ENCODE results near the gene TMEM222. TPM values are rescaled to one million over a fixed set of nuclear protein-coding genes. Genes with fewer than 3 reads are reported as not detected.

TMEM222 gene
- total and polyA plus RNA-seq, 2 of the 4 experiments (the other 2 are of a cell fraction) = 19.9 to 54.1 TPM

GRCh38 chr1:27331922-27332321 is 10.0 kb downstream of the TMEM222 start:
- no peak overlapping the region for H3K56ac ChIP-seq (ENCODE audit: extremely low read depth, insufficient read depth, low read length)
- H2AK9ac ChIP-seq (replicated peaks; ENCODE audit: low read depth, low read length, poor library complexity) = peak overlapping the region; percentile 15
- H3K79me1 ChIP-seq (ENCODE audit: low read depth in 1 of 2, low read length in 2 of 2) = peaks cover 12 to 47% of the 10 kb centered on the region in 2 experiments
- BruUV-seq (replicated peaks) = no TSS peak
- TF ChIP-seq FOS (IDR thresholded peaks at IDR 0.05; ENCODE audit: low read depth, low read length) = no peak
- no peak for TF ChIP-seq CTCF (conservative IDR thresholded peaks at IDR 0.05; ENCODE audit: low read depth, low read length)
- TF ChIP-seq CEBPB (IDR thresholded peaks at IDR 0.05; ENCODE audit: low read depth, low read length) = no peak
- no peak for TF ChIP-seq MXI1 (IDR thresholded peaks at IDR 0.05; ENCODE audit: borderline replicate concordance, low read depth, low read length)
- TF ChIP-seq MAZ (IDR thresholded peaks at IDR 0.05; ENCODE audit: borderline replicate concordance, low read depth, low read length) = no peak
- TF ChIP-seq CHD1 (IDR thresholded peaks at IDR 0.05; ENCODE audit: low read depth, low read length) = no peak
- TF ChIP-seq RAD21 (IDR thresholded peaks at IDR 0.05; ENCODE audit: low read length) = no peak
- no peak for TF ChIP-seq BHLHE40 (IDR thresholded peaks at IDR 0.05; ENCODE audit: low read depth, low read length)
- no peak for TF ChIP-seq ELK1 (IDR thresholded peaks at IDR 0.05; ENCODE audit: borderline replicate concordance, low read depth, low read length)
- no peak for TF ChIP-seq RFX5 (IDR thresholded peaks at IDR 0.05; ENCODE audit: low read depth, low read length)
- TF ChIP-seq SMC3 (IDR thresholded peaks at IDR 0.05; ENCODE audit: low read depth, low read length) = no peak
- TF ChIP-seq NFE2L2 (IDR thresholded peaks at IDR 0.05; ENCODE audit: low read depth, low read length) = no peak
- no peak for TF ChIP-seq USF2 (IDR thresholded peaks at IDR 0.05; ENCODE audit: low read depth, low read length)
- no peak for TF ChIP-seq MAFK (IDR thresholded peaks at IDR 0.05; ENCODE audit: low read depth, low read length)
- H3K9me3 ChIP-seq (ENCODE audit: control insufficient read depth, insufficient read depth, low read length) = no peaks in the 10 kb centered on the region
- H3K27ac ChIP-seq (ENCODE audit: insufficient read depth, low read length) = no peak overlapping the region
- no peak overlapping the region for H3K23ac ChIP-seq (ENCODE audit: low read depth, low read length)
- no peaks in the 10 kb centered on the region for H3K27me3 ChIP-seq (ENCODE audit: control insufficient read depth, insufficient read depth, low read length)
- ATAC-seq (ENCODE audit: low read depth) (no peak), DNase-seq (no peak)
- H2BK20ac ChIP-seq (ENCODE audit: low read depth, low read length) = no peak overlapping the region
- no peak overlapping the region for H4K8ac ChIP-seq (ENCODE audit: low read depth in 2 of 2, low read length in 2 of 2)
- peaks cover 55% of the 10 kb centered on the region for H3K36me3 ChIP-seq (ENCODE audit: control insufficient read depth, insufficient read depth, low read length)
- CTCF ChIA-PET = interaction anchor here (0.7 to 1.6 kb wide), 4 partner anchors 27 to 275 kb away, joined by 3 to 6 read pairs (median 4); partner anchors contain the start of gene MAP3K6
- intact Hi-C loops (cut with micrococcal nuclease) = no loop called here
- H2BK5ac ChIP-seq (ENCODE audit: low read depth, low read length, poor library complexity, severe bottlenecking) = no peak overlapping the region
- no peak overlapping the region for H4K91ac ChIP-seq (ENCODE audit: insufficient read depth, low read depth, low read length)
- dilution Hi-C loops (cut with HindIII; ENCODE audit: low sequenced_read_pairs, unreplicated experiment) = no loop called here
- no peak overlapping the region for H2AK5ac ChIP-seq (ENCODE audit: low read depth, low read length)
- no peak overlapping the region for H3K9ac ChIP-seq (ENCODE audit: low read depth, low read length)
- peaks cover 40% of the 10 kb centered on the region for H4K20me1 ChIP-seq (ENCODE audit: insufficient read depth, low read length)
- no peak overlapping the region for H3K4me2 ChIP-seq (ENCODE audit: low read depth, low read length)
- POLR2A ChIA-PET (ENCODE audit: unreplicated experiment) = no interaction called here
- no peak overlapping the region for H3K14ac ChIP-seq (replicated peaks; ENCODE audit: low read depth, low read length)
- no CpG with 5 or more reads among the region's 5 CpGs for WGBS, 2 experiments (ENCODE audit: extremely low coverage in 2 of 2, insufficient read length in 1 of 2)
- H3K4ac ChIP-seq (ENCODE audit: low read depth, low read length) = no peak overlapping the region
- H3K4me3 ChIP-seq (ENCODE audit: insufficient read depth, low read depth, low read length) = no peak overlapping the region
- H2BK15ac ChIP-seq (ENCODE audit: low read depth, low read length) = no peak overlapping the region
- H3K4me1 ChIP-seq (ENCODE audit: control insufficient read depth, insufficient read depth, low read length) = 0 out of 2 replicates have a peak, but pooled peaks cover under 1% of the 10 kb centered on the region
- H2AFZ ChIP-seq (replicated peaks; ENCODE audit: low read length, poor library complexity) = no peak overlapping the region
- peaks cover 2% of the 10 kb centered on the region; the same call in 1 of the 2 replicates for H3K9me1 ChIP-seq (ENCODE audit: insufficient read depth, low read length)
- no peak overlapping the region for H4K5ac ChIP-seq (ENCODE audit: low read depth, low read length)
- H2BK120ac ChIP-seq (ENCODE audit: low read depth, low read length) = no peak overlapping the region
- H3K18ac ChIP-seq (ENCODE audit: low read depth, low read length) = no peak overlapping the region
- in situ Hi-C loops (cut with MboI; ENCODE audit: low sequenced_read_pairs) = no loop called here

All from IMR-90 (cell line).